Endothelial cell of umbilical vein (primary cell): Measurements from ENCODE around the gene SFTA2. TPM values are rescaled to one million over a fixed set of nuclear protein-coding genes. Genes with fewer than 3 reads are reported as not detected.

Source experiments
- BruUV-seq: library from RNA; stranded (reverse); fragments of 400-500 nt; replicated peaks from 2 replicates; lab custom pipeline; 2021; lab: Mats Ljungman, UMichigan
- CTCF ChIA-PET: fragments of 300-600, 350-600 bp; sonication (Branson Sonifier 250); formaldehyde crosslinking; loops from one replicate; lab custom pipeline; 2021; ENCODE audit warnings: antibody characterized with exemption, inconsistent platforms; lab: Charles Lee
- POLR2A ChIA-PET: fragments of 300-600, 350-600 bp; sonication (Branson Sonifier 250); formaldehyde crosslinking; loops from one replicate; lab custom pipeline; 2021; ENCODE audit warnings: antibody characterized with exemption, inconsistent platforms; lab: Charles Lee
- DNase-seq: peaks from one replicate; pipeline ENCODE4 v3.0.0-alpha.2; 2011; ENCODE audit warnings: low read depth, low spot score
- FAIRE-seq: peaks from 2 replicates; lab custom pipeline; 2011; peaks lifted over from hg19 to GRCh38; lab: Jason Lieb, UNC
- H2AFZ ChIP-seq: 2 replicates; pipeline ENCODE4 v1.6.0; 2012; ENCODE audit warnings: low read depth, low read length, control low read depth, inconsistent platforms
- H3K27ac ChIP-seq: 2 replicates; pipeline ENCODE4 v1.5.1; 2011; ENCODE audit warnings: low read depth, mild to moderate bottlenecking, control low read depth, low read length, moderate library complexity; ENCODE audit not compliant: insufficient read depth
- H3K27me3 ChIP-seq, 2 experiments: 2 replicates each; pipeline versions ENCODE4 v1.6.0 to v1.6.1; 2011; ENCODE audit warnings: low read length in 2 of 2, mixed read lengths in 1 of 2; ENCODE audit not compliant: control insufficient read depth in 2 of 2, insufficient read depth in 2 of 2
- H3K36me3 ChIP-seq, 2 experiments: 2 replicates in 1 of 2; 3 replicates in 1 of 2; pipeline ENCODE4 v1.5.1; 2011; ENCODE audit warnings: low read length in 2 of 2, mild to moderate bottlenecking in 1 of 2, moderate library complexity in 1 of 2; ENCODE audit not compliant: control insufficient read depth in 2 of 2, insufficient read depth in 2 of 2; ENCODE audit errors: extremely low read depth in 1 of 2
- H3K4me1 ChIP-seq: 3 replicates; pipeline ENCODE4 v1.5.1; 2011; ENCODE audit warnings: mild to moderate bottlenecking, low read length; ENCODE audit not compliant: control insufficient read depth, insufficient read depth; ENCODE audit errors: extremely low read depth
- H3K4me2 ChIP-seq: 2 replicates; pipeline ENCODE4 v1.6.1; 2011; ENCODE audit warnings: low read length, control low read depth, mixed read lengths; ENCODE audit not compliant: insufficient read depth
- H3K4me3 ChIP-seq, 3 experiments: fragments of 200-600 bp in 1 of 3; sonication (generic), shearing (Covaris generic) in 1 of 3; replicated peaks in 1 of 3; 2 replicates each; pipeline ENCODE4 v1.5.1; 2011 to 2016; ENCODE audit warnings: control low read depth in 3 of 3, low read length in 3 of 3, mild to moderate bottlenecking in 2 of 3, inconsistent platforms in 1 of 3, low read depth in 1 of 3, moderate library complexity in 1 of 3; ENCODE audit not compliant: insufficient read depth in 1 of 3
- H3K79me2 ChIP-seq: 2 replicates; pipeline ENCODE4 v1.6.0; 2012; ENCODE audit warnings: low read length, inconsistent platforms; ENCODE audit not compliant: control insufficient read depth, insufficient read depth
- H3K9ac ChIP-seq: replicated peaks from 2 replicates; pipeline ENCODE3; 2011; ENCODE audit warnings: low read length, control low read depth; ENCODE audit not compliant: insufficient read depth; ENCODE audit errors: extremely low read depth
- H3K9me1 ChIP-seq: replicated peaks from 3 replicates; pipeline ENCODE4 v1.6.0; 2011; ENCODE audit warnings: mild to moderate bottlenecking, low read length; ENCODE audit not compliant: control insufficient read depth, insufficient read depth; ENCODE audit errors: extremely low read depth
- H3K9me3 ChIP-seq: replicated peaks from 2 replicates; pipeline ENCODE4 v1.5.1; 2012; ENCODE audit warnings: low read length, inconsistent platforms; ENCODE audit not compliant: control insufficient read depth, insufficient read depth
- H4K20me1 ChIP-seq: replicated peaks from 2 replicates; pipeline ENCODE3; 2011; ENCODE audit warnings: mild to moderate bottlenecking, low read length; ENCODE audit not compliant: control insufficient read depth, insufficient read depth; ENCODE audit errors: extremely low read depth
- EZH2 ChIP-seq: IDR thresholded peaks from 2 replicates; pipeline ENCODE4 v1.6.1; 2012; ENCODE audit warnings: borderline replicate concordance, low read depth, mild to moderate bottlenecking, moderate library complexity, low read length, inconsistent platforms; ENCODE audit not compliant: severe bottlenecking
- FOS ChIP-seq: IDR thresholded peaks from 2 replicates; pipeline ENCODE4 v1.6.1; 2011; ENCODE audit warnings: mild to moderate bottlenecking, low read length, moderate library complexity, borderline replicate concordance; ENCODE audit not compliant: insufficient read depth
- GATA2 ChIP-seq: IDR thresholded peaks from 2 replicates; pipeline ENCODE4 v1.7.0; 2011; ENCODE audit warnings: low read depth, mild to moderate bottlenecking, moderate library complexity, mixed read lengths, low read length; ENCODE audit not compliant: insufficient read length, insufficient read depth
- MYC ChIP-seq: IDR thresholded peaks from one replicate; pipeline ENCODE4 v1.6.1; 2011; ENCODE audit warnings: mild to moderate bottlenecking, low read depth, low read length
- POLR2A ChIP-seq: IDR thresholded peaks from 2 replicates; pipeline ENCODE4 v1.6.1; 2012; ENCODE audit warnings: low read depth, mild to moderate bottlenecking, control low read depth, low read length
- dilution Hi-C: fragments of 300-500 bp; cut with MboI; formaldehyde crosslinking; loops from one replicate; pipeline ENCODE4 v1.15.0; 2019; ENCODE audit warnings: low sequenced_read_pairs; ENCODE audit not compliant: extremely low pct_ligation_motif_present
- intact Hi-C: fragments of 100-400 bp; cut with micrococcal nuclease; formaldehyde crosslinking; loops from one replicate; pipeline ENCODE4 v1.10.0; 2022
- polyA plus RNA-seq, 4 experiments: library from polyadenylated mRNA; depleted of rRNA in 3 of 4; stranded (reverse) in 3 of 4; unstranded in 1 of 4; fragments of >200 nt; gene quantifications; 2 replicates each; pipeline versions ENCODE4 v1.2.1 to v1.2.3, GENCODE V29; 2011 to 2012; ENCODE audit warnings: missing spikeins in 1 of 4
- total RNA-seq: library from RNA; stranded (reverse); gene quantifications from 2 replicates; pipeline ENCODE4 v1.2.3, GENCODE V29; 2021
- TF ChIP-seq, protein P1 (sequence below), 2 donors: IDR thresholded peaks; 1 replicate in 1 of 2; 2 replicates in 1 of 2; pipeline ENCODE4 v1.5.1; 2011; ENCODE audit warnings: low read length in 2 of 2, mild to moderate bottlenecking in 2 of 2, moderate library complexity in 2 of 2, control low read depth in 1 of 2, inconsistent platforms in 1 of 2, low read depth in 1 of 2; ENCODE audit not compliant: insufficient read depth in 1 of 2; ENCODE audit errors: extremely low read depth in 1 of 2

The SFTA2 gene
- total and polyA plus RNA-seq, 2 donors (not counting 3 experiments of a cell fraction or from before 2014, with no cell fraction given): not detected

DNA sequence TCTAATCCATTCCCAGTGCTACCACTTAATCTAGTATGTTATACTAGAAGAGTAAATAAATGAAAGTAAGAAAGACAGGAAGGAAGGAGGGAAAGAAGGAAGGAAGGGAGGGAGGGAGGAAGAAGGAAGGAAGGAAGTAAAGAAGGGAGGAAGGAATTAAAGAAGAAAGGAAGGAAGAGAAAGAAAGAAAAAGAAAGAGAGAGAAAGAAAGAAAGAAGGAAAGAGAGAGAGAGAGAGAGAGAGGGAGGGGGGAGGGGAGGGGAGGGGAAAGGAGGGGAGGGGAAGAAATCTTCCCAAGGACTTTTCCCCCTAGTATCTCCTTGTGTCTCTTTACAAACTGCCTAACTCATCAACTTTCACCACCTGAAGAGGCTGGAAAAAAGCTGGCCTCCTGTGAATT lies 30.7 kb upstream of the SFTA2 start:
- dilution Hi-C loops: no loop called here
- BruUV-seq: no TSS peak
- H3K27me3 ChIP-seq: peaks cover 13 to 16% of the 10 kb centered on the region in 2 experiments
- H3K4me3 ChIP-seq: no peak overlapping the region
- H3K4me2 ChIP-seq: no peak overlapping the region
- no peak overlapping the region for H3K27ac ChIP-seq
- H3K79me2 ChIP-seq: no peaks in the 10 kb centered on the region
- H3K9ac ChIP-seq: no peak overlapping the region
- CTCF ChIA-PET: no interaction called here
- FAIRE-seq (no peak), DNase-seq (no peak)
- POLR2A ChIA-PET: no interaction called here
- H3K4me1 ChIP-seq: no peaks in the 10 kb centered on the region
- H3K36me3 ChIP-seq: no peaks in the 10 kb centered on the region
- H3K9me3 ChIP-seq: no peaks in the 10 kb centered on the region
- intact Hi-C loops: no loop called here
- TF ChIP-seq, protein P1, sequence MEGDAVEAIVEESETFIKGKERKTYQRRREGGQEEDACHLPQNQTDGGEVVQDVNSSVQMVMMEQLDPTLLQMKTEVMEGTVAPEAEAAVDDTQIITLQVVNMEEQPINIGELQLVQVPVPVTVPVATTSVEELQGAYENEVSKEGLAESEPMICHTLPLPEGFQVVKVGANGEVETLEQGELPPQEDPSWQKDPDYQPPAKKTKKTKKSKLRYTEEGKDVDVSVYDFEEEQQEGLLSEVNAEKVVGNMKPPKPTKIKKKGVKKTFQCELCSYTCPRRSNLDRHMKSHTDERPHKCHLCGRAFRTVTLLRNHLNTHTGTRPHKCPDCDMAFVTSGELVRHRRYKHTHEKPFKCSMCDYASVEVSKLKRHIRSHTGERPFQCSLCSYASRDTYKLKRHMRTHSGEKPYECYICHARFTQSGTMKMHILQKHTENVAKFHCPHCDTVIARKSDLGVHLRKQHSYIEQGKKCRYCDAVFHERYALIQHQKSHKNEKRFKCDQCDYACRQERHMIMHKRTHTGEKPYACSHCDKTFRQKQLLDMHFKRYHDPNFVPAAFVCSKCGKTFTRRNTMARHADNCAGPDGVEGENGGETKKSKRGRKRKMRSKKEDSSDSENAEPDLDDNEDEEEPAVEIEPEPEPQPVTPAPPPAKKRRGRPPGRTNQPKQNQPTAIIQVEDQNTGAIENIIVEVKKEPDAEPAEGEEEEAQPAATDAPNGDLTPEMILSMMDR (IDR thresholded peaks at IDR 0.05; ENCODE audit: extremely low read depth in 1 of 2, insufficient read depth in 1 of 2, low read depth in 1 of 2, low read length in 2 of 2): no peak
- TF ChIP-seq MYC (no peak), POLR2A (no peak), GATA2 (no peak), EZH2 (no peak), FOS (no peak)
- no peaks in the 10 kb centered on the region for H3K9me1 ChIP-seq
- H2AFZ ChIP-seq: no peak overlapping the region
- no peaks in the 10 kb centered on the region for H4K20me1 ChIP-seq
